IPS-20b (cell line): ENCODE results near the gene PDE11A.

Experiments used
- H3K27ac ChIP-seq: one replicate; pipeline ENCODE4 v1.5.1; 2013; ENCODE audit warnings: low read length
- H3K27me3 ChIP-seq: 2 replicates; pipeline ENCODE4 v1.6.1; 2013; ENCODE audit warnings: mild to moderate bottlenecking, low read length, inconsistent platforms; ENCODE audit not compliant: insufficient read depth
- H3K36me3 ChIP-seq: 2 replicates; pipeline ENCODE4 v1.6.1; 2013; ENCODE audit warnings: low read depth, mild to moderate bottlenecking, inconsistent platforms, low read length, moderate library complexity; ENCODE audit not compliant: insufficient read depth
- H3K4me1 ChIP-seq: 2 replicates; pipeline ENCODE4 v1.6.1; 2013; ENCODE audit warnings: mild to moderate bottlenecking, control low read depth, inconsistent platforms, low read length, moderate library complexity; ENCODE audit not compliant: insufficient read depth
- H3K4me3 ChIP-seq: 2 replicates; pipeline ENCODE4 v1.5.1; 2013; ENCODE audit warnings: mild to moderate bottlenecking, low read length, inconsistent platforms
- H3K9ac ChIP-seq: 2 replicates; pipeline ENCODE4 v1.6.1; 2013; ENCODE audit warnings: low read depth, mild to moderate bottlenecking, inconsistent platforms, low read length, moderate library complexity
- H3K9me3 ChIP-seq: 2 replicates; pipeline ENCODE4 v1.6.1; 2013; ENCODE audit warnings: mild to moderate bottlenecking, low read depth, low read length, inconsistent platforms; ENCODE audit not compliant: insufficient read depth

The PDE11A gene

DNA sequence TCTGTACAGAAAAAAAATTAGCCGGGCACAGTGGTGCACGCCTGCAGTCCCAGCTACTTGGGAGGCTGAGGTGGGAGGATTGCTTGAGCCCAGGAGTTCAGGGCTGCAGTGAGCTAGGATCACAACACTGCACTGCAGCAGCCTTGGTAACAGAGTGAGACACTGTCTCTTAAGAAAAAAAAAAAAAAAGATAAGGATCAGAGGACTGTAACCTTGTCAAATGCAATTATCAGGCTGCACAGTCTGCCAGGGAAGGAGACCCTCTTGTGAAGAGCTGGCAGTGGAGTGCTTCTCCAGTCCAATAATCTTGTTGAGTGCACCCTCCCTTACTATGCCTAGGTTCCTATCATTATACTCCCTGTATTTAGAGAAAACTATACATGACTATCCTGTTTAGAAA lies 330.7 kb downstream of the PDE11A start:
- Histone ChIP-seq H3K27me3 (peaks cover 91% of the 10 kb centered on the region; the same call in 1 of the 2 replicates), H3K27ac (no peak overlapping the region), H3K36me3 (no peaks in the 10 kb centered on the region), H3K9me3 (no peaks in the 10 kb centered on the region), H3K4me3 (no peak overlapping the region), H3K4me1 (no peaks in the 10 kb centered on the region), H3K9ac (no peak overlapping the region)

DNA sequence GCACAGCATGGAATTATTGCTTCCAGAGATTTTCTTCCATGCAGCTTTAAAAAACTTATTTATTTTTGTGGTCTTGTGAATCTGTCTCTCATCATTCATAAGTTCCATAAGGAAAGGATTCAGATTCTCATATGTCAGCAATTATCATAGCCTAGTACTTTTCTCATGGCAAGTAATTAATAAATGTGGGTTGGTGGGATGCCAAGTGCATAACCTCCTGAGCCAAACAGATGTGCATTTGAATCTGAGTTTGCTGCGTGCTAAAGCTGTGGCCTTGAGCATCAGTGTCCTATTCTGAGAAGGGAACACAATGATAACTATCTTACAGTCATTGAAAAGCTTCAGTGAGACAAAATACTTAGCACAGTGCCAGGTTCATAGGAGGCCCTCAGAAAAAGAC lies 331.9 kb downstream of the PDE11A start:
- Histone ChIP-seq H3K4me3 (no peak overlapping the region), H3K4me1 (no peaks in the 10 kb centered on the region), H3K9ac (no peak overlapping the region), H3K36me3 (no peaks in the 10 kb centered on the region), H3K27me3 (peaks cover 92% of the 10 kb centered on the region), H3K9me3 (no peaks in the 10 kb centered on the region), H3K27ac (no peak overlapping the region)

DNA sequence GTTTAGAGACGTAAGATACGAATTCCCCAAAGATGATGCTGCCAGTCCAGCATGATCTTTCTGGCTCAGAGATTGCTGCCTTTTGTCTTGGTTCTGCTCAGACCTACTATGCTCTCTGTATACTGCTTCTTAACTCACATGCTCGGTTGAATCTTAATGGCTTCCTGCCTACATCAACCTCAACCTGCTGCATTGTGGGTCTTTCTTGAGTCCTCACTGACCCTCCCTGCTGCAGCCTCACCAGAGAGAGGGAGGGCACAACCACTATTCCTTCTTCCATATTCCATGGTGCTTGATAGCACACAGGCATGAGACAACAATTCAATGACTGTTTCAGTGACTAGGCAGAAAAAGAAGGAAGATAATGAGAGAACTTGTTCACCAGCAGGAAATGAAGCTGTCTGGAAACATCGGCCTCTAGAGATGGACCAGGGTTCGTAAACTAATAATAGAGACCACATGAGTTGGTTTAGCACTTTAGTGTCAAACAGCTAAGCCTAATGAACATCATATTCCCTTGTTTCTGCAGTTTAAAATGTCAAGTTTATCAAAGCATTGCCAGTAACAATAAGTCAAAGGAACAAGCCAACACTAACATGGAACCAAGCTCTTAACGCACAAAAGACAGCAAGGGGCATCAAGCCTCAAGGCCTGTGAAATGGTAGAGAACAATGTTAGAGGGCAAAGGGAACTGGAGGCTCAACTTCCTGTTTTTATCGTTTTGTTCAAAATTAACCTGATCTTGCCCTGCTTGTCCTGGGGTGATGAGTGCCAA lies 333.9 kb downstream of the PDE11A start:
- peaks cover 94% of the 10 kb centered on the region for H3K27me3 ChIP-seq
- no peak overlapping the region for H3K27ac ChIP-seq
- H3K4me3 ChIP-seq: no peak overlapping the region
- H3K9ac ChIP-seq: no peak overlapping the region
- H3K9me3 ChIP-seq: no peaks in the 10 kb centered on the region
- H3K4me1 ChIP-seq: no peaks in the 10 kb centered on the region
- no peaks in the 10 kb centered on the region for H3K36me3 ChIP-seq

DNA sequence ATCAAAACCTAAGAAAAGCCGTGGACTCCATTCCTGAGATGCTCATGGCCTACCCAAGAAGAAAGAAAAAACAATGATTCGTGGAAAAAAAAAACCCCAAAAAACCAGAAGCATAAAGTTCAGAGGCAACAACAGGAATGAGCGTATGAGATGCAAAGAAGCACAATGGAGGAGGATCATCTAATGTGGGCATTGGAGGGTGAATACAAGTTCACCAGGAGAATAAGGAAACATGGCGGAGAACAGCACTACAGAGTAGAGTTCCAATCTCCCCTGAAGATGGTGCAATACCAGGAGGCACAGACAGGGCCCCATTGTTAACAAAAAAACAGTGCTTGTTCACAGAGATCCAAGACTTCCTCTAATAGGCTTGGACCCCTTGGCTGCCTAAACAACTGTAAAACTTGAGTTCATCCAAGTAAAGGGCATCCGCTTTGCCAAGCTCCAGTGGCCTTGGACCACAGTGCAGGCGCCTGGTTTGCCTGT lies 337.2 kb downstream of the PDE11A start:
- peaks cover 94% of the 10 kb centered on the region for H3K27me3 ChIP-seq
- H3K36me3 ChIP-seq: no peaks in the 10 kb centered on the region
- H3K9ac ChIP-seq: no peak overlapping the region
- H3K4me1 ChIP-seq: peaks cover 6% of the 10 kb centered on the region; the same call in 1 of the 2 replicates
- no peak overlapping the region for H3K4me3 ChIP-seq
- H3K27ac ChIP-seq: no peak overlapping the region
- no peaks in the 10 kb centered on the region for H3K9me3 ChIP-seq

DNA sequence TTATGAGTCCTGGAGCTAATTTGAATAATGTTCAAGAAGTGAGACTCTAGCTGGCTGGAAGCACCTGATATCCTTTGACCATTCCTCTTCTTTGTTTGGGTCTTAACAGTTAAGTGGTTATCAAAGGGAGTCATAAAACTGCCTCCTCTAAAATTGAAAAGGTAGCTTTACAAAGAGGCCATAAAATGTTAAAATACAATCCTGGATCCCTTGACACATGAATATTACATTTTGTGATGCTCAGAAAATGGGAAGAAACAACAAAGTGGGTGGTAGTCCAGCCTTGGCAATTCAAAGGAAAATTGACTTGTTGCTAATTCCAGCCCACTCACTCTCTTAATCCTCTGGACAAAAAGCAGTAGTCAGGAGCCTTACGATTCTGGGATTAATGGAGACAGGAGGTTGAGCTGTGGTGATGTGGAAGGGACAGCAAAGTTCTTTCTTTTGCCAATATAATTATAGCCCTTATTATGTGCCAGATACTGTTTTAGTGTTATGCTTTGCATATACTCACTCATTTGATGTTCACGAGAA lies 339.2 kb downstream of the PDE11A start:
- Histone ChIP-seq H3K27me3 (peaks cover 95% of the 10 kb centered on the region), H3K27ac (no peak overlapping the region), H3K36me3 (no peaks in the 10 kb centered on the region), H3K9ac (no peak overlapping the region), H3K4me1 (peaks cover 6% of the 10 kb centered on the region; the same call in 1 of the 2 replicates), H3K9me3 (no peaks in the 10 kb centered on the region), H3K4me3 (no peak overlapping the region)

DNA sequence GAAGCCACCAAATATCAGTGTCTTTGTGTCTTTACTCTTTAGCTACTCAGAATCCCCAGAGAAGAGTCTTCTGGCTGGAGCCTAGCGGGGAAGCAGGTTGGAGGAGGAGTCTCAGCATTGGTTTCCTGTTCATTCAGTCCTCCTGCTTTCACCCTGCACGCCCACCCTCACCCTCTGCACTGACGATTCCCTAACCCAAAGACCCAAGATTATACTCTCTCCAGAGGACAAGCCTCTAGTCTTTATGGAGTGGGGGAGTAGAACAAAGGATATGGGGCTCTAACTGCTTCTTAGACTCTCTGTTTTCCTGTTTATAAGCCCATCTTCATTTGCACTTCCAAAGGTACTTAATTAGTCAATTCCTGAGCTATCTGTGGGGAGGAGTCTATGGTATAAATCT lies 341.2 kb downstream of the PDE11A start:
- Histone ChIP-seq H3K4me1 (peaks cover 6% of the 10 kb centered on the region; the same call in 1 of the 2 replicates), H3K9ac (no peak overlapping the region), H3K27me3 (peaks cover 100% of the 10 kb centered on the region), H3K9me3 (no peaks in the 10 kb centered on the region), H3K36me3 (no peaks in the 10 kb centered on the region), H3K4me3 (no peak overlapping the region), H3K27ac (no peak overlapping the region)

DNA sequence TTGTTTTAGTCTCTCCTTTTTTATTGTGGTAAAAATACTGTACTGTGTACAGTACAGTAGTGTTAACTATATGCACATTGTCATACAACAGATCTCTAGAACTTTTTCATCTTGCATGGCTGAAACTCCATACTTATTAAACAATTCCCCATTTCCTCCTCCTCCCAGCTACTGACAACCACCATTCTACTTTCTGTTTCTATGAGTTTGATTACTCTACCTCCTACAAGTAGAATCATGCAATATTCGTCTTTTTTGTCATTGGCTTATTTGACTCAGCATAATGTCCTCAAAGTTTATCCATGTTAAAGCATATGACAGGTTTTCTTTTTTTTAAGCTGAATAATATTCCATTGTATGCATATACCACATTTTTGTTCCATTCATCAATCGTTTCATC lies 341.8 kb downstream of the PDE11A start:
- H3K27me3 ChIP-seq: peaks cover 100% of the 10 kb centered on the region
- H3K4me1 ChIP-seq: peaks cover 6% of the 10 kb centered on the region; the same call in 1 of the 2 replicates
- H3K27ac ChIP-seq: no peak overlapping the region
- H3K9ac ChIP-seq: no peak overlapping the region
- no peaks in the 10 kb centered on the region for H3K36me3 ChIP-seq
- no peaks in the 10 kb centered on the region for H3K9me3 ChIP-seq
- no peak overlapping the region for H3K4me3 ChIP-seq

DNA sequence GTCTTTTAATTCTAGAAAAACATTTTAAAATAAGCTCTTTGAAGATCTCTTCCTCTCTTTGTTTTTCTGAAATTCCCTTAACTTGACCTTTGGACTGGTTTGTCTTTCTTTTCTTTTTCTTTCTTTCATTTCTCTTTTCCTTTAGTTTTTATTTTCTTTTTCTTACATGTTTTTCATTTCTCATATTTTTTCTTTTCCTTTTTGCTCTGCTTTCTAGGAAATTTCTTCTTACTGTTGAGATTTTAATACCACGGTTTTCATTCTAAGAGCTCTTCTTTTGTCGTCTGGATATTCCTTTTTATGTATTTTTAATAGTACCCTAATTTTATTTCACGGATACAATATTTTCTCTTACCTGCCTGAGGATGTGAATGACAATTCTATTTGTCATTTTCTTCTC lies 342.2 kb downstream of the PDE11A start:
- Histone ChIP-seq H3K27me3 (peaks cover 100% of the 10 kb centered on the region), H3K4me1 (peaks cover 6% of the 10 kb centered on the region; the same call in 1 of the 2 replicates), H3K4me3 (no peak overlapping the region), H3K36me3 (no peaks in the 10 kb centered on the region), H3K27ac (no peak overlapping the region), H3K9ac (no peak overlapping the region), H3K9me3 (no peaks in the 10 kb centered on the region)

DNA sequence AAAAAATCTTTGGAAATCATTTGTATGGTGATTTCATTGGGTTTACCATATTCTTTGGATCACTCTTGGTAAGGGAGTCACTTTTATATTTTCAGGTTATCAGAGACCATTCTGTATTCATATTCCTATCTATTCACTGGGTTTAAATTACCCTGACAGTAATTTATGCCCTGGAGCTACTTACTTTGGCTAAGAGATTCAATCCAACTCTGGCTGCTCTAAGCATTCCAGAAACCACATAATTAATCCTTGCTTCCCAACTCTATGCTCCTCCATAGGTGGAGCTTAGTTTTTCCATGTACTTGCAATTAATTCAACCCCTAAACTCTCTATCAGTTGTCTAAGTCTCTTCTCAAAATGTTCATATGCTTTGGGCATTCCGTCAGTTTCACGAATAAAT lies 343.7 kb downstream of the PDE11A start:
- no peak overlapping the region for H3K9ac ChIP-seq
- peaks cover 6% of the 10 kb centered on the region; the same call in 1 of the 2 replicates for H3K4me1 ChIP-seq
- no peak overlapping the region for H3K4me3 ChIP-seq
- no peaks in the 10 kb centered on the region for H3K9me3 ChIP-seq
- H3K27ac ChIP-seq: no peak overlapping the region
- H3K36me3 ChIP-seq: no peaks in the 10 kb centered on the region
- peaks cover 91% of the 10 kb centered on the region for H3K27me3 ChIP-seq

DNA sequence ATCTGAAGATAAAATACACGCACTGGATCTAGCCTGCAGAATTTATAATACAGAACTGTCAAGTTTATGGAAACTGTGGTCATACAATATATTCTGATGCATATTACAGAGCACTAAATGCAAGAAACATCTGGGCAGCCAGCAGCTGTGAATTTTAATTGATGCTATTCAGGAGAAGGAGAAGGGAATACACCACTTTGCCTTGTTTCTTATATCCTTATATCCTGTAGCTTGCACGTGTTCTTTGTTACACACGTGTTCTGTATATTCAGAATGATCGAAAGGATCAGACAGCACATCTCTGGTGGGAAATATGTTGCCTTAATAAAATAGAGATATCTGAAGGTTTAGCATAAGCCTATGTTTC lies 344.2 kb downstream of the PDE11A start:
- no peaks in the 10 kb centered on the region for H3K9me3 ChIP-seq
- H3K36me3 ChIP-seq: no peaks in the 10 kb centered on the region
- H3K4me1 ChIP-seq: peaks cover 6% of the 10 kb centered on the region; the same call in 1 of the 2 replicates
- H3K9ac ChIP-seq: no peak overlapping the region
- H3K27ac ChIP-seq: no peak overlapping the region
- H3K27me3 ChIP-seq: peaks cover 86% of the 10 kb centered on the region
- H3K4me3 ChIP-seq: no peak overlapping the region

DNA sequence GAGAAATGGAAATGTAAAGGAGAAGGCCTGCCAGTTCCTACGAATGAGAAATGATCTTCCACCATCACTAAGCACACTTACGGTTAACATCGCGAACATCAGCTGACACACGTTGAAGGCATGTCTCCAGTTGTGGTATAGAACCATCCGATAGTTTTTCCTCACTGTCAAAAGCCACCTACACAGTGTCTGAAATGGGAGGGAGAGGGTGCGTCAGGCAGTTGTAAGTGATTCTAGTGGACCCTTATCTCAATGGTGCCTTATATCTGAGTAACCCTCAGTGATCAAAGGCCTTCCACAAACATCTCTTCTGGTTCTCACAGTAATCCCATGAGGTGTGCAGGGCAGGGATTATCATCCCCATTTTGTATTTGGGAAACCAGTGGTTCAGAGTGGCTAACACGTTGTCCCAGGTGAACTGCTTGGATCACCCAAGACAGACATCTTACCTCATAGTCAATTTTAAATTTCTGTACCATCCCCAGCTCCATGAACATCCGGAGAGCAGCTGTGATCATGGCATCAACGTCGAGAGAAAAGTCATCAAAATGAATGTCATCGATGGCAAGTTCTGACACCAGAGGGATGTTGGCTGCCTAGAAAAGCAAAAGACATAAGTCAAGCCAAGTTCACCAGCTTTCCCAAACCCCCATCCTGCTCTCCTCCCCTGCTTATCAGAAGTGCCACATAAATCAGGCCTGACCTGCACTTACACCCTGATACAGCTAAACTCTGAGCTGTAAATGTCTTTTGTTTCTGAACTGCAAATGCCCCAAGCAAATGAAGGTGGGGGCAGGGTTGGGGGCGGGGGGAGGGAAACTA lies 344.8 kb downstream of the PDE11A start:
- Histone ChIP-seq H3K4me3 (no peak overlapping the region), H3K27ac (no peak overlapping the region), H3K4me1 (peaks cover 6% of the 10 kb centered on the region; the same call in 1 of the 2 replicates), H3K9me3 (no peaks in the 10 kb centered on the region), H3K36me3 (no peaks in the 10 kb centered on the region), H3K27me3 (peaks cover 80% of the 10 kb centered on the region), H3K9ac (no peak overlapping the region)
